ENCODE measurements around the gene PLEKHA8.

PLEKHA8 gene, protein sequence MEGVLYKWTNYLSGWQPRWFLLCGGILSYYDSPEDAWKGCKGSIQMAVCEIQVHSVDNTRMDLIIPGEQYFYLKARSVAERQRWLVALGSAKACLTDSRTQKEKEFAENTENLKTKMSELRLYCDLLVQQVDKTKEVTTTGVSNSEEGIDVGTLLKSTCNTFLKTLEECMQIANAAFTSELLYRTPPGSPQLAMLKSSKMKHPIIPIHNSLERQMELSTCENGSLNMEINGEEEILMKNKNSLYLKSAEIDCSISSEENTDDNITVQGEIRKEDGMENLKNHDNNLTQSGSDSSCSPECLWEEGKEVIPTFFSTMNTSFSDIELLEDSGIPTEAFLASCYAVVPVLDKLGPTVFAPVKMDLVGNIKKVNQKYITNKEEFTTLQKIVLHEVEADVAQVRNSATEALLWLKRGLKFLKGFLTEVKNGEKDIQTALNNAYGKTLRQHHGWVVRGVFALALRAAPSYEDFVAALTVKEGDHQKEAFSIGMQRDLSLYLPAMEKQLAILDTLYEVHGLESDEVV

DNA sequence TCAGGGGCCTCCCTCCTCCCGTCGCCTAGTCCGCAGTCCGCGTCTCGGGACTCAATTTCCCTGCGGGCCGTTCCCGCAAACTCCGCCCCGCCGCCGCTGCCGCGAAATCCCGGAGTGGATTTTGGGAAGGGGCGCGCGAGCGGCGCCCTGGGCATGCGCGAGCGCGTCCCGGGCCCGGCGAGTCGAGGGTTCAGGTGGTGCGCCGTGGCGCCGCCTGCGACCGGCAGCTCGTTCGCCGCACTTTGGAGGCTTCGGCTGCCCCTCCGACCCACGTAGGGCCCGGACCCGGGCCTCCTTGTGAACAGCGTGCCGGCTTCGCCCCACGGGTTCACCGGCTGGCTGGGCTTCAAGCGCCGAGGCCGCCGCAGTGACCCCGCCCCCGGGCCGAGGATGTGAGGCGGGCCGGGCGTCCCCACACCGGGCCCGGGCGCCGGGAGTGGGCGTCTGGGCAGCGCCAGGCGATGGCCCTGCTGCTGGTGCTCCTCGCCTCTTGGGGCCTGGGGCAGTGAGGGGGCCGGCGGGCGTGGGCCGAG, at the start of gene PLEKHA8:
TSS of gene PLEKHA8 (plus strand) at position 197 of the 533 bp plus-strand sequence. CDS start 351 bp downstream, outside the sequence.
- TF ChIP-seq, protein P1, sequence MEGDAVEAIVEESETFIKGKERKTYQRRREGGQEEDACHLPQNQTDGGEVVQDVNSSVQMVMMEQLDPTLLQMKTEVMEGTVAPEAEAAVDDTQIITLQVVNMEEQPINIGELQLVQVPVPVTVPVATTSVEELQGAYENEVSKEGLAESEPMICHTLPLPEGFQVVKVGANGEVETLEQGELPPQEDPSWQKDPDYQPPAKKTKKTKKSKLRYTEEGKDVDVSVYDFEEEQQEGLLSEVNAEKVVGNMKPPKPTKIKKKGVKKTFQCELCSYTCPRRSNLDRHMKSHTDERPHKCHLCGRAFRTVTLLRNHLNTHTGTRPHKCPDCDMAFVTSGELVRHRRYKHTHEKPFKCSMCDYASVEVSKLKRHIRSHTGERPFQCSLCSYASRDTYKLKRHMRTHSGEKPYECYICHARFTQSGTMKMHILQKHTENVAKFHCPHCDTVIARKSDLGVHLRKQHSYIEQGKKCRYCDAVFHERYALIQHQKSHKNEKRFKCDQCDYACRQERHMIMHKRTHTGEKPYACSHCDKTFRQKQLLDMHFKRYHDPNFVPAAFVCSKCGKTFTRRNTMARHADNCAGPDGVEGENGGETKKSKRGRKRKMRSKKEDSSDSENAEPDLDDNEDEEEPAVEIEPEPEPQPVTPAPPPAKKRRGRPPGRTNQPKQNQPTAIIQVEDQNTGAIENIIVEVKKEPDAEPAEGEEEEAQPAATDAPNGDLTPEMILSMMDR (conservative IDR thresholded peaks at IDR 0.05) = no peak
- H3K27ac ChIP-seq = peak within 1 kb of the TSS; percentile 77

- TF ChIP-seq, protein P1 (conservative IDR thresholded peaks at IDR 0.05) = no peak
- H3K27ac ChIP-seq = no peak overlapping the region
Observed at GRCh38 chr7:29980151-29980550, 48.1 kb upstream of the PLEKHA8 start.

DNA sequence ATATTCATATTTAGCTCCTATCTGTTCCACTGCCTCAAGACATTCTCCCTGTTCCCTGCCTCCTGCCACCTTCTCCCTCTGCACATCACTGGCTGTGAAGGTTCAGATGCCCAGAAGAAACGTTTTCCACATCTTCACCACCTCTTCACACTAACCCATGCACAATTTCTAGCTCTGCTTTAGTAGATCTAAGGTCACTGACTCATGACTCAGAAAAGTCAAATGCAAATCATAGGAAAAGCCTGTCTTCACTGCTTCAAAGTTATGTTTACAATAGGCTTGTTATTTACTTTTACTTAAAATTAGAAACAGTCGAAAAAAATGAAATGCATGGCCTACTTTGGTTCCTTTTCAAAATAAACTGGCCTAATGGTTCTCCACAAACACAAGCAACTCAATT, 41.1 kb upstream of the PLEKHA8 start:
- no peak overlapping the region for H3K27ac ChIP-seq
- TF ChIP-seq, protein P1 (conservative IDR thresholded peaks at IDR 0.05) = no peak

GRCh38 chr7:29987811-29988317, 40.3 kb upstream of the PLEKHA8 start:
- H3K27ac ChIP-seq = no peak overlapping the region
- TF ChIP-seq, protein P1 (conservative IDR thresholded peaks at IDR 0.05) = no peak

DNA sequence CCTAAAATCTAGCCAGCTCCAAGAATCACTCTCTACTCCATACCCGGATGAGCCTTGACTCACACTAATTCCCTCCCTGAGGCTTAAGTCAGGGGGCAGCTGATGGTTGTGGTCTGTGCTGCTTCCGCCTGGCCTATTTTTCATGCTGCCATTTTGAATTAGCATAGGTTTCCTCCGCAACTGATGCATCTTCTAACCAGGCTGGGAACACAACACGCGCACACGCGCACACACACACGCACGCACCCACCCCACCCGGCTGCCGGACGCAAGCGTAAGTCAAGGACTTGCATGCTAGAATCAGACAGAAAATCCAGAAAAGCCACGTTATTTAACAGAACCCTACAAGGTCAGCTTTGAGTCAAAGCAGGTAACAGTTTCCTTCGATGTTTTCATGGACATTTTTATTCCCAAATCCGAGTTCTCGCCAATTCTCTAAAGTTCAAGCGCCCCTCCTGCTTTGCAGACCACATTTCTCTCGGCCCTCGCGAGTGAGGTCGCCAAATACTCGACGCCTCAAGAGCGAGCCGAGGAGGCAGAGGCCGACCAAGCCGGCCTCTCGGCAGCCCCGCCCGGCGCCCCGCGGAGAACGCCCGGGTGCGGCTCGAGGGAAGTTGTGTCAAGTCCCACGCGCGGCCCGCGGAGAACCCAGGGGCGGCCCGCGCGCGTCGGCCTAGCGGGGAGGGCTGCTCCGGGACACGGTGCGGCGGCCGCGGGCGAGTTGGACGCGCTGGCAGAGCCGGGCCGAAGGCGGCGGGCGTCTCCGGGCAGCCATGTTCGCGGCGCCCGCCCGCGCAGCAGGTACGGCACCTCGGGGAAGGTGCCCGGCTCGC, 39.6 kb upstream of the PLEKHA8 start:
- peak overlapping the region; percentile 69; the same call in 1 of the 2 replicates for H3K27ac ChIP-seq
- TF ChIP-seq, protein P1 (conservative IDR thresholded peaks at IDR 0.05) = no peak

- H3K27ac ChIP-seq = peak within 1 kb of the TSS; percentile 69; the same call in 1 of the 2 replicates
- TF ChIP-seq, protein P1 (conservative IDR thresholded peaks at IDR 0.05) = peak; percentile 20; the same call in 1 of the 2 replicates
Observed at GRCh38 chr7:29989257-29989995, 38.8 kb upstream of the PLEKHA8 start, which contains the start of gene SCRN1. Gene SCRN1, minus strand, starts transcription at chr7:29989801. Its CDS starts 20,734 bp downstream, at chr7:29969067.

All from VCaP (cell line).